ENCODE data around the gene MPHOSPH9. TPM values are rescaled to one million over a fixed set of nuclear protein-coding genes. Genes with fewer than 3 reads are reported as not detected.

Gene MPHOSPH9
- total RNA-seq, 1 donor from 2014 or later: 79.8 TPM

- Mint-ChIP-seq H3K4me3 (no peak overlapping the region), H3K36me3 (ENCODE audit: low read depth) (peaks cover 5% of the 10 kb centered on the region), H3K27me3 (ENCODE audit: low read depth) (no peaks in the 10 kb centered on the region), H3K9me3 (peaks cover 2% of the 10 kb centered on the region), H3K4me1 (peaks cover 35% of the 10 kb centered on the region), H3K27ac (ENCODE audit: unreplicated experiment) (peak overlapping the region; percentile 19)
- TF ChIP-seq CTCF (conservative IDR thresholded peaks at IDR 0.05): no peak
- no peak for DNase-seq (ENCODE audit: low read depth, low spot score)
Observed at GRCh38 chr12:123140676-123141614, 92.0 kb downstream of the MPHOSPH9 start.

GRCh38 chr12:123139926-123140675 is 92.8 kb downstream of the MPHOSPH9 start:
- Mint-ChIP-seq H3K27ac (ENCODE audit: unreplicated experiment) (peak overlapping the region; percentile 60), H3K36me3 (ENCODE audit: low read depth) (peaks cover 5% of the 10 kb centered on the region), H3K27me3 (ENCODE audit: low read depth) (no peaks in the 10 kb centered on the region), H3K9me3 (peaks cover 2% of the 10 kb centered on the region), H3K4me1 (peaks cover 31% of the 10 kb centered on the region), H3K4me3 (peak overlapping the region; percentile 16)
- DNase-seq (ENCODE audit: low read depth, low spot score): no peak
- TF ChIP-seq CTCF (conservative IDR thresholded peaks at IDR 0.05): no peak

GRCh38 chr12:123135688-123136087 is 97.3 kb downstream of the MPHOSPH9 start:
- no peak overlapping the region for H3K4me3 Mint-ChIP-seq
- H3K9me3 Mint-ChIP-seq: peaks cover 2% of the 10 kb centered on the region
- no peak for DNase-seq (ENCODE audit: low read depth, low spot score)
- H3K27me3 Mint-ChIP-seq (ENCODE audit: low read depth): no peaks in the 10 kb centered on the region
- H3K36me3 Mint-ChIP-seq (ENCODE audit: low read depth): peaks cover 5% of the 10 kb centered on the region
- TF ChIP-seq CTCF (conservative IDR thresholded peaks at IDR 0.05): no peak
- no peak overlapping the region for H3K27ac Mint-ChIP-seq (ENCODE audit: unreplicated experiment)
- peaks cover 12% of the 10 kb centered on the region for H3K4me1 Mint-ChIP-seq

GRCh38 chr12:123134826-123135225 is 98.1 kb downstream of the MPHOSPH9 start:
- Mint-ChIP-seq H3K9me3 (peaks cover 2% of the 10 kb centered on the region), H3K27ac (ENCODE audit: unreplicated experiment) (no peak overlapping the region), H3K4me1 (peaks cover 9% of the 10 kb centered on the region), H3K36me3 (ENCODE audit: low read depth) (peaks cover 5% of the 10 kb centered on the region), H3K4me3 (no peak overlapping the region), H3K27me3 (ENCODE audit: low read depth) (no peaks in the 10 kb centered on the region)
- no peak for DNase-seq (ENCODE audit: low read depth, low spot score)
- no peak for TF ChIP-seq CTCF (conservative IDR thresholded peaks at IDR 0.05)

- TF ChIP-seq CTCF (conservative IDR thresholded peaks at IDR 0.05): no peak
- H3K4me3 Mint-ChIP-seq: no peak overlapping the region
- H3K4me1 Mint-ChIP-seq: peaks cover 9% of the 10 kb centered on the region
- peaks cover 2% of the 10 kb centered on the region for H3K9me3 Mint-ChIP-seq
- H3K27me3 Mint-ChIP-seq (ENCODE audit: low read depth): no peaks in the 10 kb centered on the region
- H3K36me3 Mint-ChIP-seq (ENCODE audit: low read depth): peaks cover 2% of the 10 kb centered on the region
- no peak for DNase-seq (ENCODE audit: low read depth, low spot score)
- no peak overlapping the region for H3K27ac Mint-ChIP-seq (ENCODE audit: unreplicated experiment)
Observed at GRCh38 chr12:123134271-123134671, 98.7 kb downstream of the MPHOSPH9 start.
